NCI-H2227 treated with DMSO at 0.1 percent for 48 hours (cell line): ENCODE data around the gene IRF7.

Experiments used
- DNase-seq: peaks from one replicate; lab custom pipeline; 2025; lab: John Stamatoyannopoulos, UW

The IRF7 gene

GRCh38 chr11:640021-640706 is 24.4 kb upstream of the IRF7 start:
- no peak for DNase-seq

- DNase-seq = no peak
These were observed 23.7 kb upstream of the IRF7 start for GRCh38 chr11:639332-639955.

- DNase-seq = no peak
These were observed 23.0 kb upstream of the IRF7 start for GRCh38 chr11:638631-639331.

- no peak for DNase-seq
These were observed 22.1 kb upstream of the IRF7 start for GRCh38 chr11:637593-638521.

GRCh38 chr11:637333-637592 is 21.5 kb upstream of the IRF7 start:
- DNase-seq = no peak

- no peak for DNase-seq
These were observed 21.0 kb upstream of the IRF7 start, which contains the start of gene DRD4 for GRCh38 chr11:636511-637332. Gene DRD4, plus strand, starts transcription at chr11:637269. Its CDS starts 36 bp downstream, at chr11:637305.

- no peak for DNase-seq
These were observed 20.3 kb upstream of the IRF7 start for GRCh38 chr11:635945-636510.

GRCh38 chr11:630871-631270 is 15.1 kb upstream of the IRF7 start:
- no peak for DNase-seq

- no peak for DNase-seq
These were observed 13.5 kb upstream of the IRF7 start for GRCh38 chr11:629237-629583.

- no peak for DNase-seq
These were observed 12.3 kb upstream of the IRF7 start for GRCh38 chr11:628056-628455.

GRCh38 chr11:627308-627576 is 11.5 kb upstream of the IRF7 start:
- no peak for DNase-seq

GRCh38 chr11:626475-627307 is 10.9 kb upstream of the IRF7 start, which contains the start of gene SCT:
Gene SCT, minus strand, starts transcription at chr11:627181. Its CDS starts 38 bp downstream, at chr11:627143.
- no peak for DNase-seq

GRCh38 chr11:625636-626268 is 10.0 kb upstream of the IRF7 start:
- DNase-seq = no peak

- DNase-seq = no peak
These were observed 9.2 kb upstream of the IRF7 start, which contains the start of gene CDHR5 for GRCh38 chr11:624705-625635. Gene CDHR5, minus strand, starts transcription at chr11:624955. Its CDS starts 53 bp downstream, at chr11:624902.

GRCh38 chr11:623999-624704 is 8.4 kb upstream of the IRF7 start:
- DNase-seq = no peak

- DNase-seq = no peak
These were observed 7.7 kb upstream of the IRF7 start for GRCh38 chr11:623349-623869.

GRCh38 chr11:621838-622237 is 6.1 kb upstream of the IRF7 start:
- no peak for DNase-seq
